DOHH2 (cell line): ENCODE results near the gene GPC1.

Experiments used
- H3F3A ChIP-seq: fragments of 200-600 bp; sonication (generic), shearing (Covaris generic); 2 replicates; pipeline ENCODE4 v1.6.0; 2016; ENCODE audit warnings: antibody characterized with exemption, mild to moderate bottlenecking; ENCODE audit not compliant: control insufficient read depth, insufficient read depth
- H3K27ac ChIP-seq: fragments of 200-600 bp; sonication (generic); 2 replicates; pipeline ENCODE4 v1.5.1; 2014; ENCODE audit warnings: low read depth, mild to moderate bottlenecking, low read length, moderate library complexity
- H3K27me3 ChIP-seq: fragments of 200-600 bp; sonication (generic); 2 replicates; pipeline ENCODE4 v1.6.1; 2014; ENCODE audit warnings: mild to moderate bottlenecking, low read length, mixed read lengths; ENCODE audit not compliant: control insufficient read depth
- H3K36me3 ChIP-seq: fragments of 200-600 bp; sonication (generic); 2 replicates; pipeline ENCODE4 v1.6.1; 2014; ENCODE audit warnings: mild to moderate bottlenecking, low read length, moderate library complexity, mixed read lengths; ENCODE audit not compliant: control insufficient read depth
- H3K4me1 ChIP-seq: fragments of 200-600 bp; sonication (generic); 2 replicates; pipeline ENCODE4 v1.6.1; 2014; ENCODE audit warnings: mild to moderate bottlenecking, low read length, mixed read lengths; ENCODE audit not compliant: control insufficient read depth
- H3K4me2 ChIP-seq: fragments of 200-600 bp; sonication (generic); 2 replicates; pipeline ENCODE4 v1.6.0; 2014; ENCODE audit warnings: mild to moderate bottlenecking, low read length, moderate library complexity
- H3K4me3 ChIP-seq: fragments of 200-600 bp; sonication (generic); 2 replicates; pipeline ENCODE4 v1.5.1; 2014; ENCODE audit warnings: mild to moderate bottlenecking, low read length, mixed read lengths
- H3K79me2 ChIP-seq: fragments of 200-600 bp; sonication (generic); 2 replicates; pipeline ENCODE4 v1.6.1; 2014; ENCODE audit warnings: mild to moderate bottlenecking, low read length, mixed read lengths; ENCODE audit not compliant: control insufficient read depth
- H3K9me2 ChIP-seq: fragments of 200-600 bp; sonication (generic); replicated peaks from 2 replicates; pipeline ENCODE4 v1.6.1; 2014; ENCODE audit warnings: mild to moderate bottlenecking, low read length, mixed read lengths; ENCODE audit not compliant: control insufficient read depth
- H3K9me3 ChIP-seq: fragments of 200-600 bp; sonication (generic); 2 replicates; pipeline ENCODE4 v1.6.1; 2014; ENCODE audit warnings: antibody characterized with exemption, low read length, mixed read lengths; ENCODE audit not compliant: control insufficient read depth, insufficient read depth
- H4K20me1 ChIP-seq: fragments of 200-600 bp; sonication (generic); 2 replicates; pipeline ENCODE4 v1.6.0; 2014; ENCODE audit warnings: low read depth, mild to moderate bottlenecking, antibody characterized with exemption, low read length, moderate library complexity; ENCODE audit not compliant: control insufficient read depth, insufficient read depth
- EZH2phosphoT487 ChIP-seq: fragments of 200-600 bp; sonication (generic); IDR thresholded peaks from 2 replicates; pipeline ENCODE4 v1.6.1; 2017; ENCODE audit warnings: borderline replicate concordance, mild to moderate bottlenecking, antibody characterized with exemption, low read length, moderate library complexity, mixed read lengths
- TF ChIP-seq, protein P1 (sequence below): fragments of 200-600 bp; sonication (generic); IDR thresholded peaks from one replicate; pipeline ENCODE4 v1.5.1; 2014; ENCODE audit warnings: antibody characterized with exemption, mild to moderate bottlenecking, low read depth, low read length; ENCODE audit not compliant: poor library complexity, severe bottlenecking

The GPC1 gene

GRCh38 chr2:240462707-240463273 is 27.3 kb downstream of the GPC1 start:
- Histone ChIP-seq H3K4me1 (no peaks in the 10 kb centered on the region), H3F3A (no peaks in the 10 kb centered on the region), H3K4me2 (no peak overlapping the region), H4K20me1 (no peaks in the 10 kb centered on the region), H3K79me2 (no peaks in the 10 kb centered on the region), H3K36me3 (no peaks in the 10 kb centered on the region), H3K4me3 (no peak overlapping the region), H3K27ac (no peak overlapping the region), H3K9me3 (no peaks in the 10 kb centered on the region), H3K9me2 (no peaks in the 10 kb centered on the region), H3K27me3 (no peaks in the 10 kb centered on the region)
- TF ChIP-seq EZH2phosphoT487: no peak
- TF ChIP-seq, protein P1, sequence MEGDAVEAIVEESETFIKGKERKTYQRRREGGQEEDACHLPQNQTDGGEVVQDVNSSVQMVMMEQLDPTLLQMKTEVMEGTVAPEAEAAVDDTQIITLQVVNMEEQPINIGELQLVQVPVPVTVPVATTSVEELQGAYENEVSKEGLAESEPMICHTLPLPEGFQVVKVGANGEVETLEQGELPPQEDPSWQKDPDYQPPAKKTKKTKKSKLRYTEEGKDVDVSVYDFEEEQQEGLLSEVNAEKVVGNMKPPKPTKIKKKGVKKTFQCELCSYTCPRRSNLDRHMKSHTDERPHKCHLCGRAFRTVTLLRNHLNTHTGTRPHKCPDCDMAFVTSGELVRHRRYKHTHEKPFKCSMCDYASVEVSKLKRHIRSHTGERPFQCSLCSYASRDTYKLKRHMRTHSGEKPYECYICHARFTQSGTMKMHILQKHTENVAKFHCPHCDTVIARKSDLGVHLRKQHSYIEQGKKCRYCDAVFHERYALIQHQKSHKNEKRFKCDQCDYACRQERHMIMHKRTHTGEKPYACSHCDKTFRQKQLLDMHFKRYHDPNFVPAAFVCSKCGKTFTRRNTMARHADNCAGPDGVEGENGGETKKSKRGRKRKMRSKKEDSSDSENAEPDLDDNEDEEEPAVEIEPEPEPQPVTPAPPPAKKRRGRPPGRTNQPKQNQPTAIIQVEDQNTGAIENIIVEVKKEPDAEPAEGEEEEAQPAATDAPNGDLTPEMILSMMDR: no peak

DNA sequence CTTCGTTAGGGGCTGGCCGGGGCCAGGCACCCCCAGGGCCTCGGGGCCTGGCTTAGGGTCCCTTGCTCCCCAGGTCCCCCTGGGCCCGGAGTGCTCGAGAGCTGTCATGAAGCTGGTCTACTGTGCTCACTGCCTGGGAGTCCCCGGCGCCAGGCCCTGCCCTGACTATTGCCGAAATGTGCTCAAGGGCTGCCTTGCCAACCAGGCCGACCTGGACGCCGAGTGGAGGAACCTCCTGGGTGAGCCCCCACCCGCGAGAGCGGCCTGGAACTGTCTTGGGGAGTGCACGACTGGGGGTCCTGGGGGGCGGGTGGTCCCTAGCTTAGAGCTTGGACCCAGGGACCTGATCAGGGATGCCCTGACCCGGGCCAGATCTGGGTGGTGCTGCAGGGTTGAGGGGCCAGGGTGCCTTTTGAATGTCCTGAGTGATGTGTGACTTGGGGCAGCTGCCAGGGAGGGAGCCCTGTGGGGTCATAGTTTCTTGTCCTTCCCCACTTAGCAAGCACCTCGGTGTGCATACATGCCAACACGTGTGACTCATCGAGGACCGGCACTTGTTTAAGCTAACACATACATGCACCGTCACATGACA is 27.9 kb downstream of the GPC1 start:
- H3F3A ChIP-seq: no peaks in the 10 kb centered on the region
- H3K4me1 ChIP-seq: no peaks in the 10 kb centered on the region
- H3K36me3 ChIP-seq: no peaks in the 10 kb centered on the region
- H3K27me3 ChIP-seq: no peaks in the 10 kb centered on the region
- H3K9me2 ChIP-seq: no peaks in the 10 kb centered on the region
- H4K20me1 ChIP-seq: no peaks in the 10 kb centered on the region
- no peaks in the 10 kb centered on the region for H3K79me2 ChIP-seq
- no peak overlapping the region for H3K4me2 ChIP-seq
- TF ChIP-seq, protein P1: no peak
- TF ChIP-seq EZH2phosphoT487: no peak
- no peaks in the 10 kb centered on the region for H3K9me3 ChIP-seq
- no peak overlapping the region for H3K27ac ChIP-seq
- no peak overlapping the region for H3K4me3 ChIP-seq

DNA sequence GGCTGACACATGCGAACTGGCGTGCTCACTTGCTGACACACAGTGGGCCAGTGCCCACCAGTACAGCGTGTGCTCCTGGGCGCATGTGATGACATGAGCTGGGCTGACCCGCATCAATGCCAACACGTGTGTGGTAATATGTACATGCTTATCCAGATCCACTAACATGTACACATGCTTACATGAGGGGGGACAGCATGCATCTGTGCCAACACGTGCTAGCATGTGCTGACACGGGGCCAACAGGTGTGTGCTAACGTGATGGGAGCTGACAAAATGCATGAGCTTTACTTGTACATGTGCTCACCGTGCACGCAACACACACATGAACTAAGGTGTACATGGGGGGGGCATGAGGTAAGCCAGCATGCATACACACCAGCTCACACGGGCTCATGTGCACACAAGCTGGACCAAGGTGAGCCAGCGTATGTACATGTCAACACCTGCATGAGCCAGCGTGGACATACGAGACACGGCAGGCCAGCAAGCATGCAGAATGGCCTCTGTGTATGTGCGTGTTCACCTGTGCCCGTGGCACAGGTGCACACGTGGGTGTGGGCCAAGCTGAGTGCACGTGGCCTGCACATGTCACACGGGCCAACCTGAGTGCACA is 28.5 kb downstream of the GPC1 start:
- no peaks in the 10 kb centered on the region for H3F3A ChIP-seq
- TF ChIP-seq, protein P1: no peak
- no peaks in the 10 kb centered on the region for H3K27me3 ChIP-seq
- no peak overlapping the region for H3K4me2 ChIP-seq
- H4K20me1 ChIP-seq: no peaks in the 10 kb centered on the region
- no peaks in the 10 kb centered on the region for H3K9me2 ChIP-seq
- H3K27ac ChIP-seq: no peak overlapping the region
- no peak overlapping the region for H3K4me3 ChIP-seq
- H3K9me3 ChIP-seq: no peaks in the 10 kb centered on the region
- H3K79me2 ChIP-seq: no peaks in the 10 kb centered on the region
- no peaks in the 10 kb centered on the region for H3K36me3 ChIP-seq
- no peaks in the 10 kb centered on the region for H3K4me1 ChIP-seq
